T follicular helper cell (primary cell): ENCODE results near the gene GLB1L3.
"Not testable (repeated sequence)": the region's sequence is repeated elsewhere in the genome, so short reads cannot be mapped to it uniquely, and the experiment has no call there.

Experiments
- DNase-seq: peaks from one replicate; pipeline ENCODE4 v3.0.0-alpha.2; 2020; ENCODE audit warnings: low read depth

Gene GLB1L3

GRCh38 chr11:134344497-134345236 lies 68.5 kb downstream of the GLB1L3 start:
- not testable (repeated sequence) for DNase-seq

GRCh38 chr11:134345237-134345550 lies 69.0 kb downstream of the GLB1L3 start:
- DNase-seq: no peak

GRCh38 chr11:134346101-134346975 lies 70.2 kb downstream of the GLB1L3 start:
- no peak for DNase-seq

DNA sequence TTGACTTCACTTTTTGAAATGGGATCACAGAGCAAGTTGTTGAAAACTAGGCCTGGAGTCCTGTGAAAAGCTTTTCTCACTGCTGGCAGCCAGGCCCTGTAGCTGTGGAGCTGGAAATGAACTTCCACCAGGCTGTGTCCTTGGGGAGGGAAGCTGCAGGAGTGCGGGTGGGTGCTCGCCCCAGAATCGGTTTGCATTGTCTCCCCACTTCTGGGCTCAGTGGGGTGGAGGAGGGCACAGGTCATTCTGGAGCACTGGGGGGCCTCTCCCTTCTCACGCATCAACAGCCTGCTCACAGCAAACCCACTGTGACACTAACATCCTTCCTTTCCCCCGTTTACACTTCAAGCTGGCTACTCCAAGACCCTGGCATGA lies 70.8 kb downstream of the GLB1L3 start:
- DNase-seq: no peak

- no peak for DNase-seq
These were observed 71.3 kb downstream of the GLB1L3 start for GRCh38 chr11:134347441-134347840.

DNA sequence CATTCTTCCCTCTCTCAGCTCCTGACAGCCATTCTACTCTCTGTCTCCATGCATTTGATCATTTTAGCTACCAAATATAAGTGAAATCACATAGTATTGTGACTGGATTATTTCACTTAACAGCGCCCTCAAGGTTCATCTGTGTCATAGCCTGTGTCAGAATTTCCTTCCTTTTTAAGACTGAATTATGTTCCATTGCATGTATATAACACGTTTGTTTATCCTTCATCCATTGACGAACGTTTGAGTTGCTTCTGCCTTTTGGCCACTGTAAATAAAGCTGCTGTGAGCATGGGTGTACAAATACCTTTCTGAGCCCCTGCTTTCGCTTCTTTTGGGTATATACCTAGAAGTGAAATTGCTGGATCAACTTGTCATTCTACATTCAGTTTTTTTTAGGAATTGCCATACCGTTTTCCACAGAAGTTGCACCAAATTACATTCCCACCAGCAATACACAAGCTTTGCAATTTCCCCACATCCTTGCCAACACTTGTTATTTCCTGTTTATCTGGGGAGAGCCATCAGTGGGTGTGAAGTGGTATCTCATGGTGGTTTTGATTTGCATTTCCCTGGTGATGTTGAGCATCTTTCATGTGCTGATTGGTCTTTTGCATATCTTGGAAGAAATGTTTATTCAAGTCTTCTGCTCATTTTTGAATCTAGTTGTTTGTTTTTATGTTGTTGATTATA lies 73.1 kb downstream of the GLB1L3 start:
- no peak for DNase-seq

GRCh38 chr11:134349802-134350355 lies 73.7 kb downstream of the GLB1L3 start:
- no peak for DNase-seq

GRCh38 chr11:134350381-134350780 lies 74.2 kb downstream of the GLB1L3 start:
- DNase-seq: no peak

GRCh38 chr11:134352111-134352510 lies 75.9 kb downstream of the GLB1L3 start:
- DNase-seq: no peak

DNA sequence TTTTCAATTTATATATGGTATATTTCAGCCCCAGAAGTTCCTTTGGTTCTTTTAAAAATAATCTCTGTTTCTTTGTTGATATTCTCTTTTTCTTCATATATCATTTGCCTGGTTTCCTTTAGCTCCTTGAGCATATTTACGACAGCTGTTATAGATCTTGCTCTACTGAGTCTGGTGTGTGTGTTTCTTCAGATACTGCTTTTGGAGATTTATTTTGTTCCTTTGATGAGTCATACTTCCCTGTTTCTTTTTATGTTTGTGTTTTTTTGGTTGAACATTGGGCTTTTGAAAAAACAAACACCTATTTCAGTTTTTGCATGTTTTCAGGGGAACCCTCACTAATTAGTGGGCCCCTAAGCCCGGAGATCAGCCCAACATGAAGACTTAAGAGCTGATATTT lies 79.0 kb downstream of the GLB1L3 start:
- no peak for DNase-seq

DNA sequence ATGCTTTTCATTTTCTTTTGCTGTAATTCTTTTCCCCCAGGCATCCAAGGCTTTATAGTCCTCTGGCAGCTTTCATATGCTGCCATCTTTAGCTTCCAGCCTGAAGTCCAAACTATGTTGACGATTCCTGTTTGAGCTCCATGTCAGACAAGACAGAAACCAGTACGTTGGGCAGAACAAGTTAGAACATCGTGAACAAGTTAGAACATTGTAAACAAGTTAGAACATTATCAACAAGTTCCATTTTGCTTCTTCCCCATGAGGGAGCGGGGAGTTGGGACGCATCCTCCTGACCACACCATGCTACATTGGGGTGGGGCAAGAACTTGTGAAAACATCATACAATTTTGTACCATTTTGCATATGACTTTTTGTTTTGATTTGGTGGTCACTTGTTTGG lies 79.5 kb downstream of the GLB1L3 start:
- DNase-seq: no peak

GRCh38 chr11:134356656-134357544 lies 80.7 kb downstream of the GLB1L3 start:
- no peak for DNase-seq

DNA sequence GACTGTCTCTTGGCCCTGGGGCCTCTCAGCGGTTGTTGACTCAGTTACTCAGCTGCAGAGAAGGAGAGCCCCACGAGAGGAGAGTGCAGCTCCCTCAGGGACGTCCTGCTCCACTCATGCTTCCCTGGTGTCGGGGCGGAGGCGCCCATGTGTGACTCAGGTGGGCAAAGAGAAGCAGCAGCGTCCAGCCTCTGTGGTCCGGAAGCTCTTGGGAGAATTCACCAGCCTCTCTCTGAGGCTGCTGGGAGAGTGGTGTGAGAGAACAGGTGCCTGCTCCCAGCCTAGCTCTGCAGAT lies 81.3 kb downstream of the GLB1L3 start:
- DNase-seq: no peak

DNA sequence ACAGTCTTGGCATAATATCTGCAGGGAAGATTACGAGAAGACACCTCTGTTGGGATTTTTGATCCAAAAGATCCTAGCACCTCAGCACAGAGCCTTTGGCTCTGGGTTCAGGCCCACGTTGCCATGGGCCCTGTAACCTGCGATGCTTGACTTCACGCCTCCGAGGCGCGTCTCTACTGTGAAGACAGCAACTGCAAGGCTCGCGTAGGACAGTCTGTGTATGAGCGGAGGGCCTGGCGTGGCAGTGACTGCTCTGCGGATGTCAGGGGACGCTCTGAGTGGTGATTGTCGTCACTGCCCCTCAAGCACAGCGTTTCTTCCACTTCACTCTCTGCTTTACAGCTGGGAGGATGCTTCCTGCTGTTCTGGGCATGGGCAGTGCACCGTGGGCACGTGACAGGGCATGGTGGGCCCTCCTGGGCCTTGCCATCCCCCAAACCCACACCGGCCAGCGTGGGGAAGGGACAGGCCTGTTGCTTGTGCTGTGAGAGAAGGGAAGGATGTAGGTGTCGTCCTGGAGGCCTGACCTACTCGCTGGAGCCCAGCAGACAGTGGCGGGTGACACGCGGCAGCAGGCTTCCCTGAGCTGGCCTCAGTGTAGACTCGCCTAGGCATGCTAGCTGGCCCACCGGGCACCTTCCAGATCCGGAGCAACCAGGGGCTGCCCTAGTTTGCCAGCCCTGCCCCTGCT lies 82.1 kb downstream of the GLB1L3 start:
- no peak for DNase-seq

DNA sequence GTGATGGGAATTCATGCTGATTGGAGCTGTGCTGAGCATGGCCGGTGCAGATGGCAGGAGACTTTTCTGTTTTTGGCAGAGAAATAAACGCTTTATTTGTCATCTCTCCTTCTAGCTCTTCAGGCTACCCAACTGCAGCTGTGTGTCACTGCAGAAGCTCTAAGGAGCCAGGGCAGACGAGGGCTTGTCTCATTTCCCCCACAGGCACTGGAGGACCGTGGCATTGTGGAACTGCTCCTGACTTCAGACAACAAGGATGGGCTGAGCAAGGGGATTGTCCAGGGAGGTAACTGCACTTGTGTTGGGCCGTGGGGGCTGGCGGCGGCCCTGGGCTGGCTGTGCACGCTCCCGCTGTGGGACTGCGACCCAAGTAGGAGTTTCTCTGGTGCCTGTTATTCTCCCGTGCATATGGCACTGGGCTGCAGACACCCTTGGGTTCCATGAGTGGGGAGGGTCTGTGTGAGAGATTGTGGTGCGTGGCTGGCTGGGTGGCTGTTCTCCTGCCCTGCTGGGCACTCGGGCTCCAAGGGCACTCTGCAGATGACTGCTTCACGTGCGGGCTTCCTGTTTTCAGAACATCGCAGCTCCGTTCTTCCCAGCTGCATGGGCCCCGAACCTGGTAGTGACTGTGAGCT lies 82.8 kb downstream of the GLB1L3 start:
- DNase-seq: no peak

DNA sequence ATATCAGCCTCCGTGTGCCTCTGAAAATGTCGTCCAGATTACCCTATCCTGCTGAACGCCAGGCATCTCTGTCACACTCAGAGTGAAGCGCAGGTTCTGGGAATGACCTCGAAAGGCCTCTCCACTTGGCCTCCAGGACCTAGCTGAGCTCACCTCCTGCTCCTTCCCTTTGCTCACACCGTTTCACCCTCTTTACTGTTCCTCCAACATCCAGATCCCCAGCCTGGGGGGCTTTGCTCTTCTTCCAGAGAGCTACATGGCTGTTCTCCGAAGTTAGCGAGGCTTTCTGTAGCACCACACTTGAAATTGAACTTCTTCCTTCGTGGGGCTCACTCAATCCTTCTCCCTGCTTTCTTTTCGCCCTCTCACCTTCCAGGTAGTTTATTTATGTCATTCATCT lies 83.5 kb downstream of the GLB1L3 start:
- no peak for DNase-seq

- peak; percentile 50 for DNase-seq
These were observed 84.1 kb downstream of the GLB1L3 start for GRCh38 chr11:134360050-134360835.

- no peak for DNase-seq
These were observed 85.5 kb downstream of the GLB1L3 start for GRCh38 chr11:134361661-134362060.

DNA sequence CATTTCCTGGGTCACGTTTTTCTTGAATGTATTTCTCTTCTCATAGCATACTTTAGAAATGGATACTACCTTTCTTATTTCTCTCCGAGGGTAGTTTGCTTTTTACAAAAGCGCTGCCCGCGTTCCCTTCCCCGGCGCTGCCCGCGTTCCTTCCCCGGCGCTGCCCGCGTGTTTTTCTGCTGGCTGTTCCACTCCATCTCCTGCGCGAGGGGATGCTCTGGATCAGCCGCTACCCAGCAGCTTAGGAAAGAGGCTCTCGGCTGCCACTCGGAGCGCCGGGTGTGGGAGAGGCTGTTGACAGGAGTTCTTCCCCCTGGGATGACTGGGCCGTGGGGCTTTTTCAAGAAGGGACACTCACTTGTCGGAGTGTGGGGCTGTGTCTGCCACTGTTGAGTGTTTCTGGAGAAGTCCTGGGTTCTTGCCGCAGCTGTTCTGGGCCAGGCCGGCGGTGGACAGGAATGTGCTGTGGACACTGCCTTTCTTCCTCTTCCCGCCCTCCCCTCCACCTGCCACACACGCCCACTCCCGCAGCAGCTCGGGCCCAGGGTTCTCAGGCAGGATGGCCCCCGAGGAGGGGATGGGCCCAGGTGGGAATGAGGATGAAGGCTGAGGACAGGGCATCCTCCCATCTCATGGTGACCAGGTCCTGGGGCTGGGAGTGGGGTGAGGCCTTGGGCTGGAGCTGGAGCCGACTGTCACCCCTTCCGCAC lies 86.2 kb downstream of the GLB1L3 start:
- no peak for DNase-seq
